Fibroblast of skin of right quadriceps (primary cell): ENCODE results near the gene ADCY9.
A peak's percentile ranks its signal among the peaks of the same experiment; 100 is the strongest.

Experiments
- DNase-seq: peaks from one replicate; pipeline ENCODE4 v3.0.0-alpha.2; 2013

The ADCY9 gene

DNA sequence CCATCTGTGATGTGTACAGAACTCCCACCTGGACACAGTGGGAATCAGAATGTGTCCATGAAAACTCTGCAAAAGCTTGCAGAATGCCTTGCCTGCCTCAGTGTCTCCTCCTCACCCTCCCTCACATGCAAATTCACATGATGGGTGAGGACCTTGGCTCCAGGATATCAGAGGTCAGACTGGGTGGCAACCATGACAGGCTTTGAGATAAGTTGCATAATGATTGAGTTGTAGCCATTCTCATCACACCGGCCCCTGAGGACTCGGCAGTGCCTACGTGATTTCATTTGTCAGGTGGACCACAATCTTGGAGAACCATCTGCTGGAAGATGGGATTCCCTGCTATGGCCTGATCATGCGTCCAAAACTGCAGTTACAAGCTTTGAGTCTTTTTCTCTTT lies 3.9 kb upstream of the ADCY9 start:
- DNase-seq, result no peak

DNA sequence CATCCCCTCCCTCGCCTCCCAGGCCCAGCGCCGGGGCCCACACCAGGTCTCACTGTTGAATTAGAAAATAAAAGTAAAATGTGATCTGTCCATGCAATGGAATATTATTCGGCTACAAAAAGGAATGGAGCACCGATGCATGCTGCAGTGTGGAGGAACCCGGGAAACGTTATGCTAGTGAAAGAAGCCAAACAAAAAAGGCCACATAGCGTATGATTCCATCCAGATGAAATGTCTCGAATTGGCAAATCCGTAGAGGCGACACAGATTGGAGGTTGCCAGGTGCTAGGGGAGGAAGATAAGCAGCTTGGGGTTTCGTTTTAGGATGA lies 972 bp upstream of the ADCY9 start:
- no peak for DNase-seq

DNA sequence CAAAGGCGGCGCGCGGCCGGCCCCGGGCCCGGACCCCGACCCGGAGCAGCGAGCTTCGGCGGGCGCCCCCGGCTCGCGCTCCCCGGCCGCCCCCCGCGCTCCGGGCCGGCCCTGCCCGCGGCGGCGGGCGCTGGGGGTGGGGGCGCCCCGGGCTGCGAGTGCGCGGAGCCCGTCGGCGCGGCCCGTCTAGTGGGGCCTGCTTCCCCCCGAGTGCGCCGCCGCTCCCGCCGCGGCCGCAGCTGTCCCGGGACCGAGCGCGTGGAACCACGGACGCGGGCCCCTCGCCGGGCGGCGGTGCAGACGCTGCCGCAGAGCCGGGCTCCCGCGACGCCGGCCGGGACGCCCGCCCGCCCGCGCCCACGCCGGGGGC lies 308 bp downstream of the ADCY9 start:
- DNase-seq, result no peak

DNA sequence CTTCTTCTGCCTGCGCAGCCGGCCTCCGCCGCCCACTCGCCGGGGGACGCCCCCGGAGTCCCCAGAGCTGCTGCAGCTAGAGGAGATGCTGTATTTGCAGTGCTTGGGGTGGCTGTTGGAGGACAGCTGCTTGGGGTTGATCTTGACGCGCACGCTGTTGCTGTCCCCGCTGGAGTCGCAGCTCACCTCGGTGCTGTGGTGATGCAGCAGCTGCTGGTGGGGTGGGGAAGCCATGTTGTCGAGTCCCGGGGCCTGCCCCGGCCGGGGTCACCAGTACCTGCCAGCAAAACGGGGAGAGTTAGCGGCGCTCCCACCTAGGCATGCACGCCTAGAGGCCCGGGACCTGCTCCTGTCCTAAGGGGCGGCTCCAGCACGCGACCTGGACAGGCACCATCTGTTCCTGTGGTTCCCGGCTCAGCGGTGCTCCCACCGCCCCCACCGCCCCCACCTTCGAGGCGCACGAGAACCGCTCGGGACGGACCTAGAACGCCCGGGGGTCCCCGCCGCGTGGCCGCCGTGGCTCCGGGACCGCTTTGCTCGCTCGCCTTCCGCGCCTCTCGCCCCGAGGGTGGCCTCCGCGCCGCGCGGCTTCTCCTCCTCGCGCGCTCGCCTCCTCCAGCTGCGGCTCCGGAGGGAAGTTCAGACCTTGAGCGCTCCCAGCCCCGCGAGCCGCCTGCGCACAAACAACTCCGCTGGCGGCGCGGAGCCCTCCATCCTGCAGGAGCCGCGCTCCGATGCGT lies 863 bp downstream of the ADCY9 start:
- DNase-seq, result peak; percentile 66

DNA sequence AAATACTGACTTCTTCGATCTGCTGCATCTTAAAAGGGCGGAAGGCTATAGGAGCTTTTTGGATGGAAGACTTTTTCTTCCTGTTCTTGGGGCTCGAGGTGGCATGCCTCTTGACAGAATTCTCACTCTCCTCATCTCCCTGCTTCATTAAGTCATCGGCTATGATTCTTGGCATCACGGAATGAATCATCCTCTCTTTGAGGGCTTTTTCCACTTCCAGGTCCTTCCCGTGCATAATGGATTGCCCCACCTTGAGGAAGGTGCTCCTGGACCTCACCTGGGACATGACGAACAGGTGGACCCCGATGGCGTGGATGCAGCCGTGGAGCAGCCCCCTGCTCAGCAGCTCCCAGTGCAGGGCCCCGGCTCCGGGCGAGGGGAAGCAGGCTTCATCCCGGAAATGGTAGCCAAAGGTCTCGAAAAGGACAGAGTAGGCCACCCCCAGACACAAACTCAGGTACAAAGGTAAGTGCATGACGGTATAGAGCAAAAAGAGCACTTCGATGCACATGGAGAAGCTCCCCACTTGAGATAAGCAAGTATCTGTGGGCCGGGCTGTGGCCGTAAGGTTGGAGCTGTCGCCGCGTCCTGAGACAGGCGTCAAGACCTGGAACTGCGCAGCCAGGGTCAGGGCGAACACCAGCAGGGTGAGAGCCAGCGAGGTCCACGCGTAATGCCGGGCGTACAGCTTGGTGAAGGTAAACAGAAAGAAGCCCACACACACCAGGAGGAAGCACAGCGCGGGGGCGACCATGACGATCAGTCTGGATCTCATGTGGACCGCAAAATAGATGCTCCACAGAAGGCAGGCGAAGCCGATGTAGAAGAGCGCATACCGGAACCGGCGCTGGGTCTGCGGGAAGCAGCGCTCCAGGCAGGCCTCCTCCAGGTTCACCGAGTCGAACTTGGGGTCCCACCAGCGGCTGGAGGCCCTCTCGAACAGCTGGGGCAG lies 1.7 kb downstream of the ADCY9 start:
- no peak for DNase-seq

DNA sequence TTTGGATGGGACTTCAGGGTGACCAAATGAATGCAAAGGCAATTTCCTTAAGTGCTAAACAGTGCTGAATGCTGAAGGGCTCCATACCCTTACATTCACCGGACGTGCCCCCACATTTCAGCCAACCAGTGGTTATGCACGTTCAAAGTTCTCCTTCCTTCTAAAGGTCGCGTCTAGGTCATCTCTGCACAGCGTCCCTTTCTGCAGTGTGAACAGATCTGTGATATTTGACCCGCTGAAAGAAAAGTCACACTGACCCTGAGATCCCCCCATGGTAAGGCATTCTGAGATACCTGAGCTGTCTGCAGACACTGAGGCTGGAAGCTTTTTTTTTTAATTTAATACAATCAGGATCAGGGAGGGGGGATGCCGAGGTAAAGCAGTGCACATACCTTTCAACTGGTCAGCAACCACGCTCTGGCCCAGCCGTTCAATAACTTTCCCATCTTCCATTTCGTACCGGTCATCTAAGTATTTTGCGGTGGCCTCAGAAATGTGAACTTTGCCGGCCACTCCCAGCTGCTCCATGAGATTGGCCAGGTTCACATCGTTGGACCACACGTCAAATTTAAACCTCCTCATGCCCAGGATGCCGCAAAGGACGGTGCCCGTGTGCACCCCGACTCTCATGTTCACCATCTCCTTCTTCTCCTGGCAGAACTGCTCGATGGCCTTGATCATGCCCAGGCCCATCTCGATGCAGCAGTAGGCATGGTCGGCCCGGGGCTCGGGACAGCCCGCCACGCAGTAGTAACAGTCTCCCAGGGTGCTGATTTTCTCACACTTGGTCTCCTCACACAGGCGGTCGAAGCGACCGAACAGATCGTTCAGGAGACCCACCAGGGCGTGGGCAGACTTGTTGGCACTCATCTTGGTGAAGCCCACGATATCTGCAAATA lies 2.6 kb downstream of the ADCY9 start:
- DNase-seq, result no peak

DNA sequence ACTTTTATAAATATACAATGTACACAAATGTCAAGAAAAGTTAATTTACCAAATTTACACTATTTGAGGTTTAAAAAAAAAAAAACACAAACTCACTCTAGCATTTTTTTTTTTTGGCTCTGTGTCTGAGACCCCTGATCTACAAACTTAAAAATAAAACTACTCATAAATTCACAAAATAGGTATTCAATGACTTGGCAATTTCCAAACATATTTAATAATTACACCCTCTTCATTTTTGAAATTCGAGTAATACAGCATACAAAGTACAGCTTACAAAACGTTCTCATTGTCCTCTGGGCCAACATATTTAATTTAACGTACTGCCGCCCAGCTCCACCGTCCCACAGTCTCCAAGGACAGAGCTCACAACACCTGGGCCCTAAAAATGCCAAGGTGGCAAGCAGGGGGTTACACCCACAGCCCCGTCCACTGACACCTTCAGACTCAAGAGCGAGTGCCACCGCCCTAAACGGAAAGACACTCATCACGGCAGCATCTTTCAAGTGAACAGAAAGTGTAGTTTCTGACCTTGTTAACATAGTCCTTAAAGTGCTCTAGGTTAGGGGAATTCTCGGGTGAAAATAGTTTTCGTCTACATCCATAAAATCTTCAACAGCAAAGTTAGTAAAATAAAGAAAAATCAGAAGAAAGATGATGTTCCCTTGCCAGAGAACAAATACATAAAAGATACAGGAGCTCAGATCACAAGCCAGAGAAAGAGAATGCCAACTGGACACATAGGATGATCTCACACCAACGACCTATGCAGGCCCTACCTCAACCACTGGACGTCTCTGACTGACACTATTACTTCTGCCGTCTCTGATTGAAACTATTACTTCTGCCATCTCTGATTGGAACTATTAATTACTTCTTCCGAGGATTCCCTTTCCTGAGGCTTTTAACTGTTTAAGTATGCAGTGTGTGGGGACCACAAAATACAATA lies 4.2 kb downstream of the ADCY9 start:
- DNase-seq, result no peak

DNA sequence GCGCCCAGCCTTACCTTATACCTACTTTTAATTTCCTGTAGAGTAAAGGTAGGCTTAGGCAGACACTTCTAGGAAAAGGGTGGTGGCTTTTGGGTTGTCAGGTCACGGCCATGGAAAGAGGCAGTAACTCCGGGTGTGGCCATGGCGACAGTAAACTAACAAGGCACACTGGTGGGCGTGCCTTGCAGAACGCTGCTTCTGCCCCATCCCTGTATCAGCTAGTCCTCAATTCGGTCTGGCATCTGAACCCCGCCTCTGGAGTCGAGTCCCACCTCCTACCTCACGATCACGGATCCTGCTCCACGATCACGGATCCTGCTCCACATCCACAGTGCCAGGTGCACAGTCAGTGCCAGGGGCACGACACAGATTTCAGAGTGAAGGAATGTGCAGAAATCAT lies 5.6 kb downstream of the ADCY9 start:
- no peak for DNase-seq

DNA sequence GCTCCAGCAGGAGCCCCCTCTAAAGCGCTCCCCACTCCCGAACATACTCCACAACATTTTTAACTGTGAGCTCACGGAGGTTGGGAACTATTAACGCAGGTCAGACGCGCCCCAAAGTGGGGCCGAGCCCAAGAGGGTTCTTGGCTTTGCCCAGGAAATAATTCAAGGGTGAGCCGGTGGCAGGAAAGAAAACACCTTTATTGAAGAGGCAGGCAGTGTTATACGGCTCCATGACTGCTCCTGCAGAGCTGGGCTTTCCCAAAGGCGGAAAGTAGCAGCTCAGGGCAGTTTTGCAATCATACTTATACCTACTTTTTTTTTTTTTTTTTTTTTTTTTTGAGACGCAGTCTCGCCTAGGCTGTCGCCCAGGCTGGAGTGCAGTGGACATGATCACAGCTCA lies 6.2 kb downstream of the ADCY9 start:
- no peak for DNase-seq

DNA sequence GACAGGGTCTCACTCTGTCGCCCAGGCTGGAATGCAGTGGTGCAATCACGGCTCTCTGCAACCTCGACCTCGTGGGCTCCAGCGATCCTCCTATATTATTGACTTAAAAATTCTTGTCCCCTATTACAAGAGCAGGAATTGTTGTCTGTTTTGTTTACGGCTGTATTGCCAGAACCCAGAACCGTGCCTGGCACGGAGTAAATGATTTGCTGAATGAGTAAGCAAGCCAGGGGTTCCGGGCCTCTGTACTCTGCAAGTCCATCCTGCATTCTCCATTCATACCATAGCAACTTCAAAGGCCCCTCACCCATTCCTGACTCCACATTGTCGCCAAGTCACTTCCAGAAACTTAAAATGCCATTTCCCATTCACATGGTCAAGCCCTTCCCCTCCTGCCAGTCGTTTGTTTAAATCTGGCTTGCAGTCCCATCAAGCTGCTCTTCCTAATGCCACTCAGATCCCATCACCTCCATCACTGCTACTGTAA lies 6.9 kb downstream of the ADCY9 start:
- DNase-seq, result no peak

DNA sequence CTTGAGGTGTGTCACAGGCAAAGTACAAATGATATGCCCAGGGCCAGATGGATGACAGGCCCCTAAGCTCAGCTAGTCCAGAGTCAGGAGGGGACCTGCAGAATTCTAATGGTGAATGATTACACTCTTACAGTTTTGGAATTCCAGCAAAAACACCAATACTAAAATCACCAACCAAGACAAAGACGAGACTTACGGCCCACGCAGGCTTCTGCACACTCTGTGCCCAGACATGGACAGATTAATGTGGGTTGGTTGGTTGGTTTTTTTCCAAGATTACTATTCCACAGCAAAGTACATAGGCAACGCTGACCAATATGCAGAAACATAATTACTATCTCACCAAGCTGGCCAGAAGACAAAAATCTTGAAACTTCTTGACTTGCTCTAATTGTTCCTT lies 9.7 kb downstream of the ADCY9 start:
- DNase-seq, result no peak

DNA sequence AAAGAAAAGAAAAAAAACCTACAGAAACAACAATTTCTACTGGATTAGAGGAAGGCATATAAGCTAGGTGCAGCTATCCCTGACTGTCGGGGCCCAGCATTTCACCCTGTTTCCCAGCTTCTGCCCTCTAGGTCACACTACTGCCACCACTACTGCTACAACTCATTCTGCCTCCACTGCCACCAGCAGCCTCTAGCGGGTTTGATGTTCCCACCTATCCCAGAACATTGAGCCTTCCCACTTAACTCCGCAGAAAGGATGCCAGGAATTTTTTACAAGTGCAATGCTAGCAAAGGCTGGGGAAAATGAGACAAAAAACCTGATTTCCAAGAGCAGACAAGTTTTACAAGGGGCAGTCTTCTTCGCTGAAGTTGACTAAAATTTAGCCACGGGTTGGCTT lies 10.4 kb downstream of the ADCY9 start:
- no peak for DNase-seq

DNA sequence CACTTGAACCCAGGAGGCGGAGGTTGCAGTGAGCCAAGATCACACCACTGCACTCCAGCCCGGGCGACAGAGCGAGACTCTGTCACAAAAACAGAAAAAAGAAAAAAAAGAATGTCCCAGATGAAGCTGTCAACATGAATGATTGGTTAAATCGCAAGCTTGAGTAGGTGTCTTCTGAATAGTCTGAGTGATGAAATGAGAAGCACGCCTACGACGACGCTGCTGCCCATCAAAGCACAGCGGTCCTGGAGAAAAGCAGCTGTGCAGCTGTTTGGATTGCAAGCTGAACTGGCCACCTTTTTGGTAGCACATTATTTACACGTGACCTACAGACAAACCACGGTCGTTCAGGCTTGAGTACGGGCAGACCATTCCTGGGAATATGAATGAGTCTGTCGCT lies 12.5 kb downstream of the ADCY9 start:
- DNase-seq, result no peak

DNA sequence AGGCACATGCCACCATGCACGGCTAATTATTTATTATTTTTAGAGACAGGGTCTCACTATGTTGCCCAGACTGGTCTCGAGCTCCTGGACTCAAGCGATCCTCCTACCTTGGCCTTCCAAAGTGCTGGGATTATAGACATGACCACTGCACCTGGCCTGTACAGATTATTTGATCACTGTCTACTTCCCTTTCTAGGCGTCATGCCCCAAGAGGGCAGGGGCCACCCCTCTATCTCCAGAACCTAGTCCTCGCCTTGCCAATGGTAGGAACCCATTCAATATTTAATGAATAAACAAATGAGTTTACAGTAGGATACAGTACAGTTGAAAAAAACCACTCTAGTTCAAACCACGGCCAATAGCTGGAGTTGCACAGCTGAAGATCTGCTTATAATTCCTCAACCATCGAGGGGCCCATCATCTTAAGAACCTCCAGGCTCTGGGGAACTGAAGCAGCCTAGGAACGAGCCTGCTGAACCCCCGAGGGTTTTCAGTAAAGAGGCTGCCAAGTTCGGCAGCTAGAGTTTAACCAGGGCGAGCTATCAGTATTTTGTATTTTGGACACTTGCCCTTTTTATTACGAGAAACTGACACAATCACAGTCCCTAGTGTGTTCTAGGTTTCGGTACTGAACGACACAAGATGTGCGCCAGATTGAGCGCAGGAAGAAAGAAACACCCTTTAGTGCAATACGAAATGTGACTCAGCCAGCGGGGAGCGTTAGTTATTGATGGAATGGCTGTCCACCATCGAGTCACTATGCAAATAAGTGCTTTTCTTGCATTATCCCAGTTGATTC lies 14.6 kb downstream of the ADCY9 start:
- DNase-seq, result no peak

DNA sequence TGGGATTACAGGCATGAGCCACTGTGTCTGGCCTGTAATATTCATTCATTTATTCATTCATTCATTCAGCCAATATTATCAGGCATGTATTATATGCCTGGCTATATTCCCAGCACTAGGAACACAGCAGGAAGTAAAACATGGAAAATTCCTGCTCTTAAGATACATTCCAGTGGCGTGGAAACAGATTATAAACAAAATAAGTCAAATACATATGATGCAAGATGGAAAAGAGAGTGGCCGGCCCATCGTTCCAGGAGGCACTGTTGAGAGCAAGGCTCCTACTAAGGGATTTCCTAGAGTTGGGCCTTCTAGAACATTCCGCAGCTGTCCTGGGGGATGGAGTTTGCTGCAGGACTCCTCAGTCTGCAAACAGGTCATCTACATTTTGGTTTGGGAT lies 17.7 kb downstream of the ADCY9 start:
- peak; percentile 48 for DNase-seq

DNA sequence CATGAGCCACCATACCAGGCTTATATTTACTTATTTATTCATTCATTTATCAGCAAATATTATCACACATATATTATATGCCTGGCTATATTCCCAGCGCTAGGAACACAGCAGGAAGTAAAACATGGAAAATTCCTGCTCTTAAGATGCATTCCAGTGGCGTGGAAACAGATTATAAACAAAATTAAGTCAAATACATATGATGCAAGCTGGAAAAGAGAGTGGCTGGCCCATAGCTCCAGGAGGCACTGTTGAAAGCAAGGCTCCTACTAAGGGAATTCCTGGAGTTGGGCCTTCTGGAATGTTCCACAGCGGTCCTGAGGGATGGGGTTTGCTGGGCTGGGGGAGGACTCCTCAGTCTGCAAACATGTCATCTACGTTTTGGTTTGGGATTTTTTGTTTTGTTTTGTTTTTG lies 18.4 kb downstream of the ADCY9 start:
- peak; percentile 74 for DNase-seq

DNA sequence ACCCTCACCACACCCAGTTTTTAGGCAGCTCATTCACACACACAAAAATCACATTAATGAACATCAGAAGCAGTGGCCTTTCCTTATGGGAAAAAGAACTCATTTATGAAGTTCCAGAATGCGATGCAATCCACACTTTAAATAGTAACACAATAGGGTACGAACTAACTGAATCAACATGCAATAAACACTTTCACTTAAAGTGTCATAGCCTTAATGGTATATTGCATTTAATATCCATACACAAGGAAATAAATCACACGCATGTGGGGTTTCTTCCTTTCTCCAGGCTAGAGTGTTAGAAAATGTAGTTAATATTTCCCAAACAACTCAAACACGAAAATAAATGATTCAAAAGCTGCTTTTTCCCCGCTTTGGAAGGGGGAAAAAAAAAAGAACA lies 19.7 kb downstream of the ADCY9 start:
- DNase-seq, result no peak

DNA sequence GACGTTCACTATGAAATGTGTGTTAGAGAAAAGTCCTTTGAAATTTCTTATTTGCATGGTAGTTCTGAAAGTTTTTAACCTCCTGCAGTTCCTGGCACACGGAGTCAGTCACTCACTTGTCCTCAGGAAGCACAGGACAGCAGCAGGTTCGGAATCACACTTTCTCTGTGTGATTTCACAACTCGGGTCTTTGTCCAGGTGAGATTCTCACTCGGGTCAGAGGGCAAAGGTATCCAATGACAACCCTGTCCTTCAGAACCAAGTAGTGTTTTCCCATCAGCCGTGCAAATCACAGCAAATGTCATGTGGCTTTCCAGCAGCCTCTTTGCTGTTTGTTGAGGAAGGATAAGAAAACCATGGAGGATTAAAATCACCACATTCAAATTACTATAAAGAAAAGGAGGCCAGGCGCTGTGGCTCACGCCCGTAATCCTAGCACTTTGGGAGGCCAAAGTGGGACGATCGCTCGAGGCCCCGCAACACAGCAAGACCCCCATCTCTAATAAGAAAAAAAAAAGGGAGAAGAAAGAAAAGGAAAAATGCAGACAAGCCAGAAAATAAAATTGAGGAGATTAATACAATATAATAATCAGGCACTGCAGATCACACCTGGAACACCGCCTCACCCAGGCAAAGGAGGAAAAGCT lies 22.0 kb downstream of the ADCY9 start:
- DNase-seq, result no peak

DNA sequence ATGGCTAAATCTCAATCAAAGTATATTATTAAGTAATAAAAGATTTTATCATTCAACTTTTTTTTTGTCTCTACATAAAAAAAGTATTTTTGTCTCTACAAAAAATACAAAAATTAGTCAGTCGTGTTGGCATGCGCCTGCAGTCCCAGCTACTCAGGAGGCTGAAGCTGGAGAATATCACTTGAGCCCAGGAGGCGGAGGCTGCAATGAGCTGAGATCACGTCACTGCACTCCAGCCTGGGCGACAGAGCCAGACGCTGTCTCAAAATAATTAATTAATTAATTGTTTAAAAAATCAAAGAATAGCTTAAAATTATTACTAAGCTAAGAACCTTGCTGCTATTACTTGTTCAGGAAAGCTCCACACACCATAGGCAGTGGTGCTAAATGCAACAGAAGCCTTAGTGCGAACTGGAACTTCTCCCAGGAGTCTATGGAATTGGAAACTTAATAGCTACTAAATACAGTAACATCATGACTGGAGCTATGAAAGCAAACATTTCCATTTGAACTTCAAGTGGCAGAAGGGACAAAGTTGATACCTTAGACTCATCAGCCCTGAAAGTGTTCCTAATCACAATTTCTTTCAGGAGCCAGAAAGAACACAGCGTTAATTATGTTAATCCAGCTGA lies 22.6 kb downstream of the ADCY9 start:
- DNase-seq, result no peak
